A549 treated with dexamethasone at 1 μM for 4 hours (cell line): Measurements from ENCODE around the gene AFAP1L2. TPM values are rescaled to one million over a fixed set of nuclear protein-coding genes. Genes with fewer than 3 reads are reported as not detected.

Source experiments
- total RNA-seq: library from RNA; stranded (reverse); fragments of 200-300 nt; extraction: Qiagen RNA extraction; gene quantifications from 5 replicates; pipeline ENCODE4 v1.2.3, GENCODE V29; 2022

The AFAP1L2 gene
- total RNA-seq, result 20.2 to 24.3 TPM (median 21.7 TPM) in 5 replicates

DNA sequence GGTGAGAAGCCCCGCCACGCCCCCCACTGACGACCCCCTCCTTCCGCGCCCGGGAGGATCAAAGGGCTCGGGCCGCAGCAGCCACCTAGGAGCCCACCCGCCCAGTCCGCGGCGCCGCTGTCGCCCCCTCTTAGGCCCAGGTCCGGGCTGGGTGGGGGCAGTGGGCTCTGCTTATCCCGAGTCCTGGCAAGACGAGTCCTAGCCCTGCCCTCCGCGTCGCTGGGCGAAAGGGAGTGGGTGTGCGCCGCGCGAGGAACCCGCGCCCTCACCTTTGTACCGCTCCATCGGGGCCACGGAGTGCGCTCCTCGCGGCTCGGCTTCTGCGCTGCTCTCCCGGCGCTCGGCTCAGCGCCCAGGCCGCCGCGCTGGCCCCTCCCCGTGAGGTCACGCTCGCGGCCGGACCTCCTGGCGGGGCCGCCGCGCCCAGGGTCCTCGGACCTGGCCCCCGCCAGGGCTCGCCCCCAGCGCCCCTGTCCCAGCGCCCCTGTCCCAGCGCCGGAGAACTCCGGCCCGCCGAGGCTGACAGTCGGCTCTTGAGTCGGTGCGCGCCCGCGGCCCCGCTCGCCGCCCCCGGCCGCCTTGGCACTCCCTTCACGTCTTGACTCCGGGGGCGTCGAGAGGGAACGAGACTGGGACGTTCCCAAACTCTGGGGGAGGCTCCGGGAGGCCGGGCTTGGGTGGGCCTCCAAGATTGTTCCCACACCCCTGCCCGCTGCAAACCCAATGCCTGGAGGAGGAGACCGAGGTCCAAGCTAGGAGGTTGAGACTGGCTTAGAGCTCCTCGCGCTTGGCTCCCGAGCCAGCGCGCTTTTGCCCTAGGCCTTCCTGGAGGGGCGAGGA lies at the start of gene AFAP1L2:
TSS of gene AFAP1L2 (minus strand) at position 332 of the 840 bp plus-strand sequence. CDS start at position 285, 47 bp downstream.

Other genes starting within 250 kb of the AFAP1L2 start
- 4.0 to 7.3 TPM (median 5.9 TPM) in 5 replicates for gene CCDC186, start 230.3 kb downstream of the AFAP1L2 start, total RNA-seq
- not detected in 5 replicates for gene TDRD1, start 225.1 kb downstream of the AFAP1L2 start, total RNA-seq
- 0.05 to 0.06 TPM (median 0.06 TPM) in 3 of 5 replicates, not detected in the others for gene VWA2, start 165.2 kb downstream of the AFAP1L2 start, total RNA-seq